Hematopoietic multipotent progenitor cell treated with erythropoietin and hydrocortisone succinate and interleukin-3 and kit ligand, for 8 days (in vitro differentiated cells): ENCODE results near the gene ZNF776.
A peak's percentile ranks its signal among the peaks of the same experiment; 100 is the strongest.
"Not testable (repeated sequence)": the region's sequence is repeated elsewhere in the genome, so short reads cannot be mapped to it uniquely, and the experiment has no call there.

Experiments used
- DNase-seq: peaks from one replicate; pipeline ENCODE4 v3.0.0-alpha.2; 2015

Gene ZNF776

GRCh38 chr19:57779220-57779845 lies 32.7 kb downstream of the ZNF776 start:
- no peak for DNase-seq

GRCh38 chr19:57786286-57786685 lies 39.7 kb downstream of the ZNF776 start:
- DNase-seq, result no peak

GRCh38 chr19:57786906-57787305 lies 40.3 kb downstream of the ZNF776 start:
- no peak for DNase-seq

GRCh38 chr19:57788114-57788692 lies 41.6 kb downstream of the ZNF776 start:
- no peak for DNase-seq

- no peak for DNase-seq
Observed at GRCh38 chr19:57789288-57789687, 42.7 kb downstream of the ZNF776 start.

- DNase-seq, result not testable (repeated sequence)
Observed at GRCh38 chr19:57796580-57796979, 50.0 kb downstream of the ZNF776 start.

- no peak for DNase-seq
Observed at GRCh38 chr19:57800696-57801095, 54.1 kb downstream of the ZNF776 start.

- DNase-seq, result peak; percentile 40
Observed at GRCh38 chr19:57802269-57802668, 55.7 kb downstream of the ZNF776 start.

- peak; percentile 19 for DNase-seq
Observed at GRCh38 chr19:57803265-57803593, 56.6 kb downstream of the ZNF776 start.

GRCh38 chr19:57803594-57804325 lies 57.1 kb downstream of the ZNF776 start:
- DNase-seq, result peak; percentile 59

- no peak for DNase-seq
Observed at GRCh38 chr19:57807541-57807940, 60.9 kb downstream of the ZNF776 start.
